NB4 (cell line): Measurements from ENCODE around the gene ZNF488.

ENCODE experiments used
- MAX ChIP-seq: IDR thresholded peaks from 2 replicates; pipeline ENCODE4 v1.6.1; 2011; ENCODE audit warnings: low read depth, low read length
- POLR2A ChIP-seq: IDR thresholded peaks from 2 replicates; pipeline ENCODE4 v1.6.1; 2011; ENCODE audit warnings: mild to moderate bottlenecking; ENCODE audit not compliant: insufficient read length; ENCODE audit errors: extremely low read depth
- TF ChIP-seq, protein P1 (sequence below): IDR thresholded peaks from one replicate; pipeline ENCODE4 v1.5.1; 2012; ENCODE audit warnings: low read depth, low read length

DNA sequence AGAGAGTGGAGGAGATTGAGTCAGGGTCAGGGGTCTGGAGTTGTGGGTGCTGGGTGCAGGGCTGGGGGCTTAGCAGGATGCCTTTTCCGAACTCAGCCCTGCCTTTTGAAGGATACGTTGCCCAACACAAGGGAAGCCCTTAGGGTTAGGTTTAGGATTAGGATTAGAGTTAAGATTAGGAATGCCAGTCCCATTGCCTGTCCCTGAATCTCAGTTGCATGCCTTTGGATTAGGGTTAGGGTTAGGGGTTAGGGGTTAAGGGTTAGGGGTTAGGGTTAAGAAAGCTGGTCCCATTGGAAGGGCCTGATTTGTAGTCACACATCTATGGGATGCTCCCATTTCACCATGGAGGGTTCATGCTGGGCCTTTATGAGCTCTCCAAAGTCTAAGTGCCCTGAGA lies 20.8 kb upstream of the ZNF488 start:
- TF ChIP-seq, protein P1, sequence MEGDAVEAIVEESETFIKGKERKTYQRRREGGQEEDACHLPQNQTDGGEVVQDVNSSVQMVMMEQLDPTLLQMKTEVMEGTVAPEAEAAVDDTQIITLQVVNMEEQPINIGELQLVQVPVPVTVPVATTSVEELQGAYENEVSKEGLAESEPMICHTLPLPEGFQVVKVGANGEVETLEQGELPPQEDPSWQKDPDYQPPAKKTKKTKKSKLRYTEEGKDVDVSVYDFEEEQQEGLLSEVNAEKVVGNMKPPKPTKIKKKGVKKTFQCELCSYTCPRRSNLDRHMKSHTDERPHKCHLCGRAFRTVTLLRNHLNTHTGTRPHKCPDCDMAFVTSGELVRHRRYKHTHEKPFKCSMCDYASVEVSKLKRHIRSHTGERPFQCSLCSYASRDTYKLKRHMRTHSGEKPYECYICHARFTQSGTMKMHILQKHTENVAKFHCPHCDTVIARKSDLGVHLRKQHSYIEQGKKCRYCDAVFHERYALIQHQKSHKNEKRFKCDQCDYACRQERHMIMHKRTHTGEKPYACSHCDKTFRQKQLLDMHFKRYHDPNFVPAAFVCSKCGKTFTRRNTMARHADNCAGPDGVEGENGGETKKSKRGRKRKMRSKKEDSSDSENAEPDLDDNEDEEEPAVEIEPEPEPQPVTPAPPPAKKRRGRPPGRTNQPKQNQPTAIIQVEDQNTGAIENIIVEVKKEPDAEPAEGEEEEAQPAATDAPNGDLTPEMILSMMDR = no peak
- TF ChIP-seq POLR2A (no peak), MAX (no peak)
